ENCODE data around the gene STX2.
"Not testable (repeated sequence)": the region's sequence is repeated elsewhere in the genome, so short reads cannot be mapped to it uniquely, and the experiment has no call there.

Gene STX2

DNA sequence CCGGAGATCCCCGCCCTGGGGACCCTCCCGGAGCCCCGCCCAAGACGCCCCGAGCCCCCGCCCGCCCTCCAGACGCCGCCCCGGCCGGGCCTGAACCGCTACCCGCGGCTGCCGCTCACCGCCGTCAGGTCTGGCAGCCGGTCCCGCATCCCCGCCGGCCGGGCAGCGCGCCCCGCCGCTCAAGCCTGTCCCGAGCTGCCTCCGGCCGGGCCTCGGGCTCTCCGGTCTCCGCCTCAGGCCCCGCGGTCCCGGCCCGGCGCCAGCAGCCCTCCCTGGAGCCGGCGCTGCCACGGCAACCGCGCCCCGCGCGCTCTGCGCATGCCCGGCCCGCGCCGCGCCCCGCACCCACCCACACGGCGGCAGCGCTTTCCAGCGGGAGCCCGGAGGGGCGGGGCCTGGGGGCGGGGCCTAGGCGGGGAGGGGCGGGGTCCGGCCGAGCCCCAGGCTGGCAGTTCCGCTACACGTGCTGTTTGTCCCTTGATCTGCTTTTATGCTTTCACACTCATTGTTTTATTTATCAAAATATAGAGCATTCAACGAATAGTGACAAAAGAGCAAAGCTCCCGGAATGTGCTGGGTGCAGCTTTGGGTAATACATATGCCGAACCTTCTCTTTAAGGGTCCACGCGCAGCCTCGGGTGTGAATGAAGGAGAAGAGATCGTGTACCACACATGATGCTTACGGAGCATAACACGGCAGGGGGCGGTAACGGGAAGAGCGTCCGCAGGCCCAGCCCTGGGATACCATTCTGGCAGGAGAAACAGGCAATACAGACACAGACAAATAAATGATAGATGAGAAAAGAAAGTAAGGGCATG is at the start of gene STX2:
TSS of gene STX2 (minus strand) at position 300 of the 819 bp plus-strand sequence. CDS start at position 149, 151 bp downstream.
- DNase-seq: peak; percentile 89

- not testable (repeated sequence) for DNase-seq
Measured at GRCh38 chr12:130887190-130887589, 48.1 kb upstream of the STX2 start.

- DNase-seq: no peak
Measured at GRCh38 chr12:130881548-130881947, 42.5 kb upstream of the STX2 start.

- DNase-seq: no peak
Measured at GRCh38 chr12:130881046-130881445, 42.0 kb upstream of the STX2 start.

- no peak for DNase-seq
Measured at GRCh38 chr12:130880411-130880885, 41.4 kb upstream of the STX2 start.

- no peak for DNase-seq
Measured at GRCh38 chr12:130879781-130880389, 40.8 kb upstream of the STX2 start.

- DNase-seq: no peak
Measured at GRCh38 chr12:130879212-130879686, 40.2 kb upstream of the STX2 start.

- no peak for DNase-seq
Measured at GRCh38 chr12:130878193-130879185, 39.4 kb upstream of the STX2 start.

DNA sequence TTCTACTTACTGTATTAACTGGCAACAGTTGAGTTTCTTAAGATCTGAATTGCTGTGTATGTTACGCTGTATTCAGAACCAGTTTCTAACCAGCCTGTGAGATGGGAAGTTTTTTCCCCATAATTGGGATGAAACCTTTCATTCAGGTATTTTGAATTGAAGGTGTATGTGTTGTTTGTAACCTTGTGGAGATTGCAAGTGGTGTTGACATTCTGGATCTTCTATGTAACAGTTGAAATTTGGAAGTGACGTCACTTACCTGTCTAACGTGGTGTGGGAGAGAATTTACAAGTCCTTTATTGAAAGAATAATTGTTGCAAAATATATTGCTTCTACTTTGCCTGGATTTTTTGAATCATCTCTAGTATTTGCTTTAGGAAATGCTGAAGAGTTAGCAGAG is 38.3 kb upstream of the STX2 start:
- no peak for DNase-seq

GRCh38 chr12:130876758-130877157 is 37.7 kb upstream of the STX2 start:
- no peak for DNase-seq

DNA sequence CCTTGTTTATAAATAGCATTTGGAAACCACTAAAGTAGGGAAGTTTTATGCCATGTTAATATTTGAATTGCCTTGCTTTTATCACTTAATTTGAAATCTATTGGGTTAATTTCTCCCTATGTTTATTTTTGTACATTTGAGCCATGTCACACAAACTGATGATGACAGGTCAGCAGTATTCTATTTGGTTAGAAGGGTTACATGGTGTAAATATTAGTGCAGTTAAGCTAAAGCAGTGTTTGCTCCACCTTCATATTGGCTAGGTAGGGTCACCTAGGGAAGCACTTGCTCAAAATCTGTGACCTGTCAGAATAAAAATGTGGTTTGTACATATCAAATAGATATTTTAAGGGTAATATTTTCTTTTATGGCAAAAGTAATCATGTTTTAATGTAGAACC is 37.2 kb upstream of the STX2 start:
- no peak for DNase-seq

- DNase-seq: not testable (repeated sequence)
Measured at GRCh38 chr12:130875708-130876107, 36.7 kb upstream of the STX2 start.

DNA sequence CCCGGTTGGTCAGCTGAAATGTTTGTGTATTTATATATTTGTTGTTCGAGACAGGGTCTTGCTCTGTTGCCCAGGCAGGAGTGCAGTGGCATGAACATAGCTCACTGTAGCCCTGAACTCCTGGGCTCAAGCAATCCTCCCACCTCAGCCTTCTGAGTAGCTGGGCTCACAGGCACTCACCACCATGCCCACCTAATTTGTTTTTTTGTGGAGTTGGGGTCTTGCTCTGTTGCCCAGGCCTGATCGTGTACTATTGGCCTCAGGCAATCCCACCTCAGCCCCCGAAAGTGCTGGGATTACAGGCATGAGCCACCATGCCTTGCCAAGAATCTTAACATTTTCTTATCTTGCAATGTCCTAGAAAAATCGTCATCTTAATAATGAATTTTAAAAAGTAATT is 36.1 kb upstream of the STX2 start:
- no peak for DNase-seq

- no peak for DNase-seq
Measured at GRCh38 chr12:130874696-130875095, 35.6 kb upstream of the STX2 start.

GRCh38 chr12:130873825-130874224 is 34.8 kb upstream of the STX2 start:
- DNase-seq: no peak

- no peak for DNase-seq
Measured at GRCh38 chr12:130873106-130873795, 34.2 kb upstream of the STX2 start.

DNA sequence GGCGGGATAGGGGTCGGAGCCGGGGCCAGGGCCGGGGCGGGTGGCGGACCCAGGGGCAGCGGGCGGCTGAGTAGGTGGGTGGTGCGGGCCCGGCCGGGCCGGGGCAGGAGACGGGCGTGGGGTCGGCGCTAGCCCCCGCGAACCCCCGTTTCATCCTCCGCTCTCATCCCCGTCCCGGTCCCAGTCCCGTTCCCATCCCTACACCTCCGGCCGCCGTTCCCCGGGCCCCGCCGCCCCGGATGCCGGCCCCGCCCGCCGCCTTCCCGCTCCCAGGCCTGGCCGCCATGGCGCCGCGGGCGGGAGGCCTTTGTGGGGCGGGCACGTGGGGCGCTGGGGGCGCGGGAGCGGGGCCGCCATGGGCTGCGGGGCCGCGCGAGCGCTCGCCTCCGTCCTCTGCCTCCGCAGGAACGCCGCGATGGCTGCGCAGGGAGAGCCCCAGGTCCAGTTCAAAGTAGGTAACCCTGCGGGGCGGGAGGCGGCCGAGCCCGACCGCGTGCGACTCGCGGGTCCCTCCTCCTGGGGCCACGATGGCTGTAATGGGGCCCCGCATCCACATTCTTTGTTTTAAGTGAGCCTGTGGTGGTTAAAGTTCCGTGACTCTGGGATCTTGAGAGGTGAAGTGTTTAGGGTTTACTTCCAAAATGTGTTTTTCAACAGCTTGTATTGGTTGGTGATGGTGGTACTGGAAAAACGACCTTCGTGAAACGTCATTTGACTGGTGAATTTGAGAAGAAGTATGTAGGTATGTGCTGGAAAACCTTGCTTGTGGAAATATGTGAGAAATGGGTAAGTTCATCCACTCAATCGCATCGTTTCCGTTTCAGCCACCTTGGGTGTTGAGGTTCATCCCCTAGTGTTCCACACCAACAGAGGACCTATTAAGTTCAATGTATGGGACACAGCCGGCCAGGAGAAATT is 33.4 kb upstream of the STX2 start:
- DNase-seq: peak; percentile 37

- DNase-seq: peak; percentile 95
Measured at GRCh38 chr12:130871286-130872178, 32.5 kb upstream of the STX2 start, which contains the start of gene RAN. TSS of gene RAN (plus strand) at chr12:130872066. CDS start at chr12:130872594, 528 bp downstream.

DNA sequence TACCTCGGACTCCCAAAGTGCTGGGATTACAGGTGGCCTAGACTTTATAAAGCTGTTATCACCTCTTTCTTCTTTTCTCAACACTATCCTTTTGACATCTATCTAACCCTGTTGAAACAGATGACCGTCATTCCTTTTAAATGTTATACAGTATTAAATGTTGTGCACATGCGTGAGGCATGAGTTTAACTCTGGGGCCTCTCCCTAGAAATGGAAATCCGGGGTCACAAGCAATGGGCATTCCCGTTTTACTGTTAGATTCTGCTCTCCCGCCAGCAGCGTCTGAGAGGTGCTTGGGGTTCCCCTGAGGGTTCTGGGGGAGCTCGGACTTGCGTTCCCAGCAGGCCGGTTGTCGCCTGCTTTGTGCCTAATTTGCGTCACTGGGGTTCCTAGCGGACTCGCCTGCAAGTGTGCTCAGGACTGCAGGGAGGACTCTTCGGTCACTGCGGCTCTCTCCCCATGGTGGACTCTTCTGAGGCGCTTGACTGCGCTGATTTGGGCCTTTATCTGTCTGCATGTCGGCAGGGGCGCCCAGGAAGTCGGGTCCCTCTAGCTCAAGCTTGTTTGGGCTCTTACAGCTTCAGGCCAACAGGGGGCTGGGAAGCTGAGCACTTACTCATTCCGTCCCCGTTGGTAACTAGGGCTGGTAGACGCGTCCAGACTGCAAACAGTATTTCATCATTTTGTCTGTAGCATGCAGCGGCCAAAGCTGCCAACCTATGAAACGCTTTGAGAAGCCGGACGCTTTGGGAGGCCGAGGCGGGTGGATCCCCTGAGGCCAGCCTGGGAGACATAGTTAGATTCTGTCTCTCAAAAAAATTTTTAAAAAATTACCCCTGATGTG is 31.6 kb upstream of the STX2 start:
- peak; percentile 77 for DNase-seq

All from CD4-positive, alpha-beta T cell treated with Interleukin-15 for 1 hour (primary cell).